Lower leg skin (tissue), 3 donors: ENCODE measurements around the gene WBP2NL.

Experiments
- CTCF ChIP-seq, 3 donors: fragments of 450-650 bp; IDR thresholded peaks; one replicate each; pipeline ENCODE4 v1.5.1; 2016; ENCODE audit warnings: antibody characterized with exemption in 3 of 3, mild to moderate bottlenecking in 3 of 3, moderate library complexity in 2 of 3
- POLR2A ChIP-seq, 2 donors: fragments of 450-650 bp; IDR thresholded peaks; one replicate each; pipeline ENCODE4 v1.6.1; 2016 to 2017; ENCODE audit warnings: antibody characterized with exemption in 2 of 2, mild to moderate bottlenecking in 1 of 2, moderate library complexity in 1 of 2

GRCh38 chr22:42066937-42067336 is 68.3 kb downstream of the WBP2NL start:
- no peak for TF ChIP-seq CTCF (IDR thresholded peaks at IDR 0.05)
- no peak for TF ChIP-seq POLR2A (IDR thresholded peaks at IDR 0.05)
